Mesothelial cell of epicardium (in vitro differentiated cells): ENCODE data around the gene NYAP1. TPM values are rescaled to one million over a fixed set of nuclear protein-coding genes. Genes with fewer than 3 reads are reported as not detected.

Source experiments
- DNase-seq, 2 experiments: peaks; one replicate each; pipeline ENCODE4 v3.0.0; 2021; ENCODE audit warnings: low spot score in 2 of 2; ENCODE audit not compliant: unreplicated experiment in 2 of 2
- H3K27ac Mint-ChIP-seq: 2 replicates; pipeline ENCODE4 v1.8.0; 2021; ENCODE audit warnings: mixed read lengths
- H3K27me3 Mint-ChIP-seq: 2 replicates; pipeline ENCODE4 v1.8.0; 2021; ENCODE audit warnings: low read depth, mixed read lengths
- H3K36me3 Mint-ChIP-seq: 2 replicates; pipeline ENCODE4 v1.8.0; 2021; ENCODE audit warnings: mixed read lengths
- H3K4me1 Mint-ChIP-seq: 2 replicates; pipeline ENCODE4 v1.8.0; 2021; ENCODE audit warnings: mixed read lengths
- H3K4me3 Mint-ChIP-seq: 2 replicates; pipeline ENCODE4 v1.8.0; 2021; ENCODE audit warnings: mild to moderate bottlenecking, moderate library complexity, mixed read lengths
- H3K9me3 Mint-ChIP-seq: 2 replicates; pipeline ENCODE4 v1.8.0; 2021; ENCODE audit warnings: mixed read lengths
- CTCF ChIP-seq: fragments of 200-600 bp; sonication (generic); IDR thresholded peaks from one replicate; pipeline ENCODE4 v1.5.0; 2021; ENCODE audit warnings: antibody characterized with exemption; ENCODE audit not compliant: unreplicated experiment
- total RNA-seq: library from RNA; stranded (reverse); gene quantifications from 3 replicates; pipeline ENCODE4 v1.2.1, GENCODE V29; 2021

Gene NYAP1
- total RNA-seq, 1 donor from 2014 or later = 8.5 TPM

DNA sequence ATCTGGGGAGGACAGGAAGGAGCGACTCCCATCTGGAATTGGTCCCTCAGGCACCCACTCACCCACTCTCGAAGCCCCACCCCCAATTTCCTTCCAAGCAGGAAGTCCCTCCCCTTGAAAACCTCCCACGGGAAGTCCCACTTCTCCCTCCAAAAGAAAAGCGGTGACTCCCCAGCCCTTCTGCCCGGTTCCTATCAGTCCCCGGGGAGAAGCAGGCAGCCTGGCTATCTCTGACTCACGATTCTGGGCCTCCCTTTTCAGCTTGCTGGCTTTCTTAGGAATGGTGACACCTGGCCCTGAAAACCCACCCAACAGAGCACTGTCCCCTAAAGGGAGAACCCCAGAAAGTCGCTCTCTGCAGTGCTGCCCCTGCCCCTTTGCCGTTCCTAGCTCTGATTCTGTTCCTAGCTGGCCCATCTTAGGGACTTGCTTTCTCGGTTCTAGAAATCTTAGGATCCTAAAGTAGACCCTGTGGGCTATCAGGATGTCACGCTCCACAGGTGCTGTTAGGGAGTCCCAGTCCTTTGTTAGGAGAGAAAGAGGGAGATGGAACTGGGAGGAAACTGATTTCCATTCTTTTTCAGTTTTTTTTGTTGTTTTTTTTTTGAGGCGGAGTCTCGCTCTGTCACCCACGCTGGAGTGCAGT, 10.8 kb upstream of the NYAP1 start:
- no peak for TF ChIP-seq CTCF
- Mint-ChIP-seq H3K36me3 (peaks cover 9% of the 10 kb centered on the region), H3K4me1 (peaks cover 27% of the 10 kb centered on the region), H3K4me3 (no peak overlapping the region), H3K27ac (peak overlapping the region; percentile 56), H3K9me3 (no peaks in the 10 kb centered on the region), H3K27me3 (no peaks in the 10 kb centered on the region)
- no peak for DNase-seq

GRCh38 chr7:100475549-100475948, 8.2 kb upstream of the NYAP1 start:
- H3K4me3 Mint-ChIP-seq = peak overlapping the region; percentile 66
- peaks cover 24% of the 10 kb centered on the region for H3K4me1 Mint-ChIP-seq
- no peak for DNase-seq
- H3K27ac Mint-ChIP-seq = peak overlapping the region; percentile 90
- no peaks in the 10 kb centered on the region for H3K9me3 Mint-ChIP-seq
- peaks cover 9% of the 10 kb centered on the region for H3K36me3 Mint-ChIP-seq
- no peaks in the 10 kb centered on the region for H3K27me3 Mint-ChIP-seq
- TF ChIP-seq CTCF = no peak

DNA sequence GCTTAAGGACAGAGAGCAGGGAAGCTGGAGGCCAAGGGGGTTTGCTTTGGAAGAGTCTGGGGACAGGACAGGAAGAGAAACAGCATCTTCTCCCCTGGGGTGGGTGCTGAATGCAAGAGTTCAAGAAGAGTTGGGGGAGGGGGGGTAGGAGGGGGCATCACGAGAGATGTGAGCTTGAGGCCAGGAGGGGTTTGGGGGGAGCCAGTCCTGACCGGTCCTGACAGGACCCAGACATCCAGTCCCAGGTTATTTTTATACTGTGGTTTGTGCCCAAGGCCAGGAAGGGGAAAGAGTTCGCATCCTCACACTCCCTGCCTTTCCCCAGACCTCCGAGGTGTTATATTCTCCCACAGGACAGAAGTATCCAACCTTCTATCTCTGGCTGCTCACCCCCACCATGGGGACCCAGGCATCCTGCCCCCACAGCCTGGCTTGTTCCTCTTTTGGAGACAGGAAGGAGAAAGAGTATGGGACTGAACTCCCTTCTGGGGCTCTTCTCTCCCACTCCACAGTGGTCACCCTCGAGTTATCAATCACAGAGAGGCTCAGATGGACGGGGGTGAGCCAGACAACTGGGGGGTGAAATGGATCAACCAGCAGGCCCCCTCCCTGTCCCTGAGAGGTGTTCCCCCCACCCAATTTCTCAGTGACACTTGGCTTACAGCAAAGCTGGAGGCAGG, 7.5 kb upstream of the NYAP1 start:
- H3K9me3 Mint-ChIP-seq = no peaks in the 10 kb centered on the region
- no peaks in the 10 kb centered on the region for H3K27me3 Mint-ChIP-seq
- no peak for TF ChIP-seq CTCF
- H3K36me3 Mint-ChIP-seq = peaks cover 6% of the 10 kb centered on the region
- peaks cover 24% of the 10 kb centered on the region for H3K4me1 Mint-ChIP-seq
- no peak for DNase-seq
- peak overlapping the region; percentile 90 for H3K27ac Mint-ChIP-seq
- H3K4me3 Mint-ChIP-seq = peak overlapping the region; percentile 88

- DNase-seq = no peak
- H3K27ac Mint-ChIP-seq = peak overlapping the region; percentile 24
Measured at GRCh38 chr7:100476903-100477870, 6.5 kb upstream of the NYAP1 start.

More at GRCh38 chr7:100476903-100477870, 6.5 kb upstream of the NYAP1 start:
- Mint-ChIP-seq H3K27me3 (no peaks in the 10 kb centered on the region), H3K4me1 (peaks cover 27% of the 10 kb centered on the region), H3K4me3 (peak overlapping the region; percentile 88), H3K9me3 (no peaks in the 10 kb centered on the region), H3K36me3 (peaks cover 4% of the 10 kb centered on the region)
- TF ChIP-seq CTCF = no peak
